ENCODE results near the gene SIM1.

DNA sequence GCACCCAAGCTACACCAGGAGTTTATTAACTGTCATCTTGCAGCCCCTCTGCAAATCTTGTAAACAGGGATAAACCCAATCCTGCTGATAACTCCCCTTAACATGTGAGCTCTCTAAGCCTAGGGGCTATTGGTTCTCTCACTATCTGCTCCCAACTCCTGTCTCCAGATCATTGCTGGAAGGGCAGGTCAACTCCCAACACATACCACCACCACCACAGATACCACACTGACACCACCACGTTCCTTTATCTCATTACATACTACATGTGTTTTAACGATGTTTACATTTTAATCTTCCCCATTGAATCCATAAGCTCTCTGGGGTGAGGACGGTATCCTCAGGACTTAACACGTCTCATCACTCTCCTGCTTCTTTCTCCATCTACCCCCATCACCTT is 51.8 kb downstream of the SIM1 start:
- TF ChIP-seq, protein P1, sequence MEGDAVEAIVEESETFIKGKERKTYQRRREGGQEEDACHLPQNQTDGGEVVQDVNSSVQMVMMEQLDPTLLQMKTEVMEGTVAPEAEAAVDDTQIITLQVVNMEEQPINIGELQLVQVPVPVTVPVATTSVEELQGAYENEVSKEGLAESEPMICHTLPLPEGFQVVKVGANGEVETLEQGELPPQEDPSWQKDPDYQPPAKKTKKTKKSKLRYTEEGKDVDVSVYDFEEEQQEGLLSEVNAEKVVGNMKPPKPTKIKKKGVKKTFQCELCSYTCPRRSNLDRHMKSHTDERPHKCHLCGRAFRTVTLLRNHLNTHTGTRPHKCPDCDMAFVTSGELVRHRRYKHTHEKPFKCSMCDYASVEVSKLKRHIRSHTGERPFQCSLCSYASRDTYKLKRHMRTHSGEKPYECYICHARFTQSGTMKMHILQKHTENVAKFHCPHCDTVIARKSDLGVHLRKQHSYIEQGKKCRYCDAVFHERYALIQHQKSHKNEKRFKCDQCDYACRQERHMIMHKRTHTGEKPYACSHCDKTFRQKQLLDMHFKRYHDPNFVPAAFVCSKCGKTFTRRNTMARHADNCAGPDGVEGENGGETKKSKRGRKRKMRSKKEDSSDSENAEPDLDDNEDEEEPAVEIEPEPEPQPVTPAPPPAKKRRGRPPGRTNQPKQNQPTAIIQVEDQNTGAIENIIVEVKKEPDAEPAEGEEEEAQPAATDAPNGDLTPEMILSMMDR (IDR thresholded peaks at IDR 0.05): no peak
- no peak for TF ChIP-seq EP300 (IDR thresholded peaks at IDR 0.05)
